ENCODE data around the gene VWA8.
"Not testable (repeated sequence)": the region's sequence is repeated elsewhere in the genome, so short reads cannot be mapped to it uniquely, and the experiment has no call there.

Gene VWA8

DNA sequence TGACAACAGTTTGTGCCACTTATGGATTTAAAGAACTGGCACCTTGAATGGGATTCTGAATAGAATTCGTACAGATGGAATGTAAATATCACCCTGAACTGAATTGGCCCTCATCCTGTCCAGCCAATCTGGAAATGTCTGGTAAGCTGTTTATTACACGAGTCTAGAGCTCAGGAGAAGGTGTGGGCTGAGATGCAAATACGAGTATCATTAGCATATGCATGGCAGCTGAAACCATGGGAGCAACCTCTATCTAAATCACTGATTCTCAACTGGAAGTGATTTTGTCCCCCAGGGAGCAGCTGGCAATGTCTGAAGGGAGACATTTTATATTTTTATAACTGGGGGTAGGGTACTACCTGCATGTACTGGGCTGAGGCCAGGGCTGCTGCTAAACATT, 15.6 kb upstream of the VWA8 start:
- Mint-ChIP-seq H3K27ac (no peak overlapping the region), H3K4me3 (no peak overlapping the region), H3K9me3 (no peaks in the 10 kb centered on the region), H3K36me3 (no peaks in the 10 kb centered on the region), H3K4me1 (peaks cover 22% of the 10 kb centered on the region)
- ATAC-seq = no peak
- DNase-seq (ENCODE audit: low spot score in 2 of 2) = no peak

GRCh38 chr13:41974262-41974900, 13.5 kb upstream of the VWA8 start:
- Mint-ChIP-seq H3K4me3 (no peak overlapping the region), H3K4me1 (peaks cover 32% of the 10 kb centered on the region), H3K9me3 (no peaks in the 10 kb centered on the region), H3K36me3 (no peaks in the 10 kb centered on the region), H3K27ac (no peak overlapping the region)
- ATAC-seq = peak; percentile 62
- no peak for DNase-seq (ENCODE audit: low spot score in 2 of 2)

- Mint-ChIP-seq H3K9me3 (no peaks in the 10 kb centered on the region), H3K27ac (no peak overlapping the region), H3K4me1 (peaks cover 32% of the 10 kb centered on the region), H3K36me3 (no peaks in the 10 kb centered on the region), H3K4me3 (no peak overlapping the region)
- no peak for ATAC-seq
- no peak for DNase-seq (ENCODE audit: low spot score in 2 of 2)
Observed at GRCh38 chr13:41973247-41973741, 12.4 kb upstream of the VWA8 start.

- no peak overlapping the region for H3K27ac Mint-ChIP-seq
- ATAC-seq (no peak), DNase-seq (ENCODE audit: low spot score in 2 of 2) (no peak)
- peaks cover 26% of the 10 kb centered on the region for H3K4me1 Mint-ChIP-seq
- no peaks in the 10 kb centered on the region for H3K36me3 Mint-ChIP-seq
- H3K4me3 Mint-ChIP-seq = no peak overlapping the region
- no peaks in the 10 kb centered on the region for H3K9me3 Mint-ChIP-seq
Observed at GRCh38 chr13:41971848-41972247, 10.9 kb upstream of the VWA8 start.

GRCh38 chr13:41970918-41971317, 10.0 kb upstream of the VWA8 start:
- DNase-seq (ENCODE audit: low spot score in 2 of 2) (no peak), ATAC-seq (no peak)
- H3K36me3 Mint-ChIP-seq = no peaks in the 10 kb centered on the region
- peaks cover 26% of the 10 kb centered on the region for H3K4me1 Mint-ChIP-seq
- H3K9me3 Mint-ChIP-seq = no peaks in the 10 kb centered on the region
- no peak overlapping the region for H3K4me3 Mint-ChIP-seq
- no peak overlapping the region for H3K27ac Mint-ChIP-seq

DNA sequence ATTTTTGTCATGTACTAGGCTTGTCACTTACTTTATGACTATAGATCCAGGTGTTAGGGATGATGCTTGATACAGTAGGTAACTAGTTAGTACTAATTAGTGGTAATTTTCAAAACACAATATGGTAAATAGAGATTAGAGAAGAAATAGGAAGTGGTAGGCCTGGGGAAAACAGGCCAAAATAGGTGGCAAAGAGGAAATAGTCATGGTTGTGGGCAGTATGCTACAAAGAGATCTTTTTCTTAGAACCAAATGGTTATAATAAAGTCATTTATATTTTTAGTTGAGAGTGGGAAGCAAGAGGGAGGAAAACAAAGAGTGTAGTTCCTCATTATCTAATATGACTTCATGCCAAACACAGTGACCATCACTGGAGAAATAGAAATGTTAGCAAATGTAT, 9.1 kb upstream of the VWA8 start:
- no peaks in the 10 kb centered on the region for H3K36me3 Mint-ChIP-seq
- ATAC-seq = no peak
- peaks cover 24% of the 10 kb centered on the region for H3K4me1 Mint-ChIP-seq
- H3K27ac Mint-ChIP-seq = no peak overlapping the region
- H3K9me3 Mint-ChIP-seq = no peaks in the 10 kb centered on the region
- H3K4me3 Mint-ChIP-seq = no peak overlapping the region
- no peak for DNase-seq (ENCODE audit: low spot score in 2 of 2)

- ATAC-seq = no peak
- DNase-seq (ENCODE audit: low spot score in 2 of 2) = no peak
- Mint-ChIP-seq H3K9me3 (no peaks in the 10 kb centered on the region), H3K36me3 (no peaks in the 10 kb centered on the region), H3K4me3 (no peak overlapping the region), H3K4me1 (peaks cover 16% of the 10 kb centered on the region), H3K27ac (no peak overlapping the region)
Observed at GRCh38 chr13:41969072-41969471, 8.2 kb upstream of the VWA8 start.

GRCh38 chr13:41966671-41967070, 5.8 kb upstream of the VWA8 start:
- Mint-ChIP-seq H3K27ac (no peak overlapping the region), H3K4me3 (no peak overlapping the region), H3K4me1 (peaks cover 28% of the 10 kb centered on the region), H3K9me3 (peaks cover 3% of the 10 kb centered on the region), H3K36me3 (no peaks in the 10 kb centered on the region)
- no peak for DNase-seq (ENCODE audit: low spot score in 2 of 2)
- ATAC-seq = no peak

DNA sequence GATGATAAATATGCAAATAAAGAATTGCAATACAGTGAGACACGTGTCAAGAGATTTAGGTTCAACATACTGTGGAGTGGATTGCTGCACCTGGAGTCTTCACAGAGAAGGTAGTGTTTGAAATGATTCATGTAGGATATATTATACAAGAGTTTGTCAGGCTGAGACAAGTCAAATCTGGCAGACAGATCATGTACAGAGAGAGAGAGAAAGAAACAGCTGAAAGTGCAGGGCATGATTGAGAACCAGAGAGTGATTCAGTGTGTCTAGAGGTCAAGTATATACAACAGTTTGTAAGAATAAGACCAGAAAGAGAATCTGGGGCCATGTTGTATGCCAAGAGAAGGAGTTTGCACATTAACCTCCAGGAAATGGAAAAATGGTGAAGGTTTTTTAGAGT, 2.1 kb upstream of the VWA8 start:
- DNase-seq (ENCODE audit: low spot score in 2 of 2) (no peak), ATAC-seq (peak; percentile 90)
- peaks cover 43% of the 10 kb centered on the region for H3K4me1 Mint-ChIP-seq
- peaks cover 3% of the 10 kb centered on the region for H3K9me3 Mint-ChIP-seq
- H3K4me3 Mint-ChIP-seq = peak overlapping the region; percentile 3
- H3K36me3 Mint-ChIP-seq = no peaks in the 10 kb centered on the region
- H3K27ac Mint-ChIP-seq = peak overlapping the region; percentile 1

DNA sequence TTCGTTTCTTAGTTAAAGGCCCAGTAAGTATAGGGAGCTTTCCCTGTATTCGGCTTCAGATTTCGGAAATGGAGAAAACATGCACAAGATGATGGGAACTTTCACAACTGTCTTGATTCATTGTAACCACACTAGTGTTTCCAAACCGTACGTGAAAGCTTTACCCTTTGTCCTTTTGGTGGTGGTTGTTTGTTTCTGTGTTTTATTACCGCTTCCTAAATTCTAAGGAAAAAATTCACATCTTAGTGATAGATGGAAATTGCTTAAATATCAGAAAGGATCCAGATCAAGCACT, 504 bp upstream of the VWA8 start:
- Mint-ChIP-seq H3K4me3 (peak overlapping the region; percentile 84), H3K27ac (peak overlapping the region; percentile 88), H3K36me3 (no peaks in the 10 kb centered on the region), H3K9me3 (peaks cover 3% of the 10 kb centered on the region), H3K4me1 (peaks cover 49% of the 10 kb centered on the region)
- DNase-seq (ENCODE audit: low spot score in 2 of 2) (no peak), ATAC-seq (no peak)

- peaks cover 49% of the 10 kb centered on the region for H3K4me1 Mint-ChIP-seq
- ATAC-seq = peak; percentile 0
- peaks cover 3% of the 10 kb centered on the region for H3K9me3 Mint-ChIP-seq
- no peak for DNase-seq (ENCODE audit: low spot score in 2 of 2)
- H3K36me3 Mint-ChIP-seq = no peaks in the 10 kb centered on the region
- H3K27ac Mint-ChIP-seq = peak overlapping the region; percentile 88
- peak overlapping the region; percentile 84 for H3K4me3 Mint-ChIP-seq
Observed at GRCh38 chr13:41960211-41960636, 685 bp downstream of the VWA8 start.

DNA sequence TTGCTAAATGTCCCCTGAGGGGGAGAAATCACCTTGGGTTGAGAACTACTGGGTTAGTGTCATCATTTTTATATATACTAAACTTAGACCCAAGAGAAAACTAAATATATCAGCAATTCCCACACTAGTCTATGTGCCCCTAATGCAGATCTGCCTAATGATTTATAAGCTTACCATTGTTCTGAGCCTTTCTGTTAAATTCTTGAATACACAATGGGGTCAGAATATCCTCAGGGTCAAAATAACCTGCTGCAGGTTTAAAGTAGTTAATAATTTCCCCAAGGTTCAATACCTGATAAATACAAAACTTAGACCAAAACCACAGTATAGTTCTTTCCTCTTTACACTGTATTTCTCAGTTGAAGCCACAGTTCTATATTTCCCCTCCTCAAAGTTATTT, 4.6 kb downstream of the VWA8 start:
- Mint-ChIP-seq H3K4me1 (peaks cover 42% of the 10 kb centered on the region), H3K4me3 (no peak overlapping the region), H3K27ac (no peak overlapping the region), H3K9me3 (no peaks in the 10 kb centered on the region), H3K36me3 (no peaks in the 10 kb centered on the region)
- DNase-seq (ENCODE audit: low spot score in 2 of 2) (no peak), ATAC-seq (no peak)

DNA sequence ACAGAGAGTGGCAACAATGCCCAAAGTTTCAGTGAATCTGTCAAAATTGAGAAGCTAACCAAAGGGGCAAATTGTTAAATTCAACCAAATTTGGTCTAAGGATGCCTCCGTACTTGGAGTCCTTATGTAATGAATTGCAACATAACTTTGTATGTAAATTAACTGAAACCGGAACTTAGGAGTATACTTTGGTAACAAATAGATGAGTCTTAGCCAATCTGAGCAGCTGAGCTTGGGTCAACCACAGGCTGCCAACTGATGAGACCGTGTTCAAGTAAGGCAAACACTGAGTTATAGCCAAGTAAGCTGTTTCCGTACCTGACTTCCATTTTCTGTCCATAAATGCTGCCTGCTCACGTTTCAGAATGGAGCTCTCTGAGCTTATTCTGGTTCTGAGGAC, 5.3 kb downstream of the VWA8 start:
- peaks cover 41% of the 10 kb centered on the region for H3K4me1 Mint-ChIP-seq
- H3K4me3 Mint-ChIP-seq = no peak overlapping the region
- DNase-seq (ENCODE audit: low spot score in 2 of 2) = no peak
- no peak overlapping the region for H3K27ac Mint-ChIP-seq
- ATAC-seq = no peak
- H3K9me3 Mint-ChIP-seq = no peaks in the 10 kb centered on the region
- H3K36me3 Mint-ChIP-seq = no peaks in the 10 kb centered on the region

DNA sequence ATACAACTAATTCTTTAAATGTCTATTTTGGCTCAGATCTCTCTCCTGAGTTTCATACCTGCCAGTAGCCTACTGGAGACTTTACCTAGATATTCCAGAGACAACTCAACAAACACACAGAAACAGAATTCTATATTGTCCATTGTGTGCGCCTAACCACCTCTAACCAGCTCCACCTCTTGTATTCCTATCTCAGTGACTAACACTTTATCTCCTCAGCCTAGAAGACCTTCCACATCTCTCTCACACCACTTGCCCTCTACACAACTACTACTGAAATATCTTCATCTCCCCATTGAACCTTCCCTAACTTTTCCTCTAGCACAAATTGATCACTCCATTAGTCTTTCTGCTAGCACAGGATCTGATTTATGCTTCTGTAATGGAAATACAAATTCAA, 6.7 kb downstream of the VWA8 start:
- H3K36me3 Mint-ChIP-seq = peaks cover 4% of the 10 kb centered on the region
- H3K27ac Mint-ChIP-seq = no peak overlapping the region
- H3K9me3 Mint-ChIP-seq = no peaks in the 10 kb centered on the region
- no peak for ATAC-seq
- H3K4me1 Mint-ChIP-seq = peaks cover 30% of the 10 kb centered on the region
- no peak for DNase-seq (ENCODE audit: low spot score in 2 of 2)
- H3K4me3 Mint-ChIP-seq = no peak overlapping the region

DNA sequence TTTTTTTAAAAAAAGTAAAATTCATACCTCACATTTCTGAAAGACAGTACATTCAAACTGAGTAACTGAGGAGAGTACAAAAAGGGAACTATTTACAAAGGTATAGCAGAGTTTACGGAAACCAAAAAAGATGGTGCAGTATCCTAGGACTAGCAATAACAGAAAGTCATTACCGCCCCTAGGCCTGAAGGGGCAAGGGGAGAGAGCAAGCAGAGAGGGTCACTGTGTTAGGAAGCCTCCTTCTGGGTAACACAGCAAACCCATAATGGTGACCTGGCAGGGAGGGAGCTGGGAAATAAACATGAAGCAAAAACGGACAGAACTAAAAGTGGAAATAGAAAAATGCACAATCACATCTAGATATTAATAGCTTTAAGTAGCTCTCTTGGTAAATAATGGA, 8.2 kb downstream of the VWA8 start:
- no peak overlapping the region for H3K27ac Mint-ChIP-seq
- peaks cover 18% of the 10 kb centered on the region for H3K4me1 Mint-ChIP-seq
- H3K36me3 Mint-ChIP-seq = peaks cover 19% of the 10 kb centered on the region
- DNase-seq (ENCODE audit: low spot score in 2 of 2) = no peak
- H3K4me3 Mint-ChIP-seq = no peak overlapping the region
- no peaks in the 10 kb centered on the region for H3K9me3 Mint-ChIP-seq
- ATAC-seq = no peak

- not testable (repeated sequence) for H3K4me1 Mint-ChIP-seq; ATAC-seq; DNase-seq (ENCODE audit: low spot score in 2 of 2); H3K4me3 Mint-ChIP-seq; H3K27ac Mint-ChIP-seq
- H3K9me3 Mint-ChIP-seq = peaks cover 16% of the 10 kb centered on the region
- H3K36me3 Mint-ChIP-seq = peaks cover 46% of the 10 kb centered on the region
Observed at GRCh38 chr13:41949104-41949503, 11.8 kb downstream of the VWA8 start.

GRCh38 chr13:41945926-41946325, 15.0 kb downstream of the VWA8 start:
- Mint-ChIP-seq H3K27ac (no peak overlapping the region), H3K36me3 (peaks cover 46% of the 10 kb centered on the region), H3K4me3 (no peak overlapping the region), H3K9me3 (peaks cover 16% of the 10 kb centered on the region), H3K4me1 (no peaks in the 10 kb centered on the region)
- DNase-seq (ENCODE audit: low spot score in 2 of 2) = no peak
- ATAC-seq = no peak
